C4-2B (cell line): ENCODE measurements around the gene VPS54.

ENCODE experiments used
- ZFX ChIP-seq: fragments of 450-650 bp; IDR thresholded peaks from 2 replicates; pipeline ENCODE4 v1.6.1; 2017
- TF ChIP-seq, protein P1 (sequence below): fragments of 450-650 bp; conservative IDR thresholded peaks from 2 replicates; pipeline ENCODE4 v1.5.1; 2017; ENCODE audit warnings: mild to moderate bottlenecking

DNA sequence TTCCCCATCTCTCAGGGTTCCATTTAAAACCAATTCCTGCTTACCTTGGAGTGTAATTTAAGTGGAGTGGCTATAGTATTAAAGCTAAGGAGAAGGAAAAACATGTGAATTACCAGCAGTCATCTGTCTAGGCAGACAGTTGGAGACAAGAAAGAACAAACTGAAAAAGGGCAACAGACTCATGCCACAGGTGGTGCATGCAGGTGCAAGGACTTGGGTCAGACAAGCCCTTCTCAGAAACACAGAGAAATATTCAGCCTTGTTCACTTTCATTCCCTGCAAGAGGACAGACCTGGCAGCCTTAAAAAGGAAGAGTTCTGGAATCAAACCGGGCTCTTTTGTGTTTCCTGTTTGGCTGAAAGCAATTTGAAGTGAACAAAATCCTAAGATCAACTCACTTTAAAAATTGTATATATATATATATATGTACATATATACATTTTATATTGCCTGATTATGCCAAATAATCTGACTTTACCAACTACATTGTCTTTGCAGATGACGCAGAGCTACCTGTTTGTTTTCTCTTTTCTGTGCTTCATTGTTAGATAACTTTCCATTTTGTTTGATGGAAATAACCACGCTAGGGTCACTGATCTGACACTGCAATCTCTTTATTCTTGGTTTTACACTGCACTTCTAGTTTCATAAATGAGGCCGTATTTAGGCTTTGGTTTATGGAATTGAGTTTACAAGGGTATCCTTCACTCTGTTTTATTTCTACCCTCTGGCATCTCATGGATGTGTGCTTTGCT lies 35.1 kb upstream of the VPS54 start:
- TF ChIP-seq, protein P1, sequence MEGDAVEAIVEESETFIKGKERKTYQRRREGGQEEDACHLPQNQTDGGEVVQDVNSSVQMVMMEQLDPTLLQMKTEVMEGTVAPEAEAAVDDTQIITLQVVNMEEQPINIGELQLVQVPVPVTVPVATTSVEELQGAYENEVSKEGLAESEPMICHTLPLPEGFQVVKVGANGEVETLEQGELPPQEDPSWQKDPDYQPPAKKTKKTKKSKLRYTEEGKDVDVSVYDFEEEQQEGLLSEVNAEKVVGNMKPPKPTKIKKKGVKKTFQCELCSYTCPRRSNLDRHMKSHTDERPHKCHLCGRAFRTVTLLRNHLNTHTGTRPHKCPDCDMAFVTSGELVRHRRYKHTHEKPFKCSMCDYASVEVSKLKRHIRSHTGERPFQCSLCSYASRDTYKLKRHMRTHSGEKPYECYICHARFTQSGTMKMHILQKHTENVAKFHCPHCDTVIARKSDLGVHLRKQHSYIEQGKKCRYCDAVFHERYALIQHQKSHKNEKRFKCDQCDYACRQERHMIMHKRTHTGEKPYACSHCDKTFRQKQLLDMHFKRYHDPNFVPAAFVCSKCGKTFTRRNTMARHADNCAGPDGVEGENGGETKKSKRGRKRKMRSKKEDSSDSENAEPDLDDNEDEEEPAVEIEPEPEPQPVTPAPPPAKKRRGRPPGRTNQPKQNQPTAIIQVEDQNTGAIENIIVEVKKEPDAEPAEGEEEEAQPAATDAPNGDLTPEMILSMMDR = no peak
- no peak for TF ChIP-seq ZFX
